GM21529 (cell line): ENCODE results near the gene CCDC170.
A peak's percentile ranks its signal among the peaks of the same experiment; 100 is the strongest.

Source experiments
- ATAC-seq: cut with Tn5 transposase; IDR thresholded peaks from one replicate; pipeline ENCODE4 v1.9.1; 2021; ENCODE audit not compliant: unreplicated experiment

The CCDC170 gene

DNA sequence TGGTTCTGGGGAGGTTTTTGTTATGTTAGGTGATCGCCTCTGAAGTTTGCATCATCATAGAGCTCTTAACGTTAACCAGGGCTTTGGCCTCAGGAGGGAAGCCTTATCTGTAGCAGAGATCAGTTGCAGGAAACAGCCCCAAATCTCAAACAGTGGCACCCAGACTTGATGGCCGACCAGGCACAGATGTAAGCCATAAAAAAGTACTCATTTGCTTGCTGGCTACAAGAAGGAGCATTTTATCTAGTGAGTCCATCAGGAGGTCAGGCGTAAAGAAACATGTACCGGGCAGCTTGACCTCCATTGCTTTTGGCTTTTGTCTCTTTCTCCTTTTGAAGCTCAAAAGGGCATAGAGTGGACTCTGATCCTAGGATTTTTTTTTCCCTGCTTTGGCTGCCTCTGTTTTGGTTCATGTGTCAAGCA lies 122.3 kb downstream of the CCDC170 start:
- no peak for ATAC-seq

DNA sequence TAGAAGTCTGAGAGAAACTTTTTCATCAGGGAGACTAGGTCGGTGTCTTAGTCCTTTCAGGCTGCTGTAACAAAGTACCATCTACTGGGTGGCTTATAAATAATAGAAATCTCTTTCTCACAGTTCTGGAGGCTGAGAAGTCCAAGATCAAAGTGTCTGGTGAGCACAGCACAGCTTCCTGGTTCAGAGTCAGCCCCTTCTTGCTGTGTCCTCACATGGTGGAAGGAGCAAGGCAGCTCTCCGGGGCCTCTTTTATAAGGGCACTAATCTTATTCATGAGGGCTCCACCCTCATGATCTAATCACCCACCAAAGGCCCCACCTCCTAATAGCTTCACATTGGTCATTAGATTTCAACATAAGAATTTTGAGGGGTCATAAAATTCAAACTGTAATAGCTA lies 122.8 kb downstream of the CCDC170 start:
- no peak for ATAC-seq

- no peak for ATAC-seq
These were observed 123.7 kb downstream of the CCDC170 start for GRCh38 chr6:151617539-151617938.

DNA sequence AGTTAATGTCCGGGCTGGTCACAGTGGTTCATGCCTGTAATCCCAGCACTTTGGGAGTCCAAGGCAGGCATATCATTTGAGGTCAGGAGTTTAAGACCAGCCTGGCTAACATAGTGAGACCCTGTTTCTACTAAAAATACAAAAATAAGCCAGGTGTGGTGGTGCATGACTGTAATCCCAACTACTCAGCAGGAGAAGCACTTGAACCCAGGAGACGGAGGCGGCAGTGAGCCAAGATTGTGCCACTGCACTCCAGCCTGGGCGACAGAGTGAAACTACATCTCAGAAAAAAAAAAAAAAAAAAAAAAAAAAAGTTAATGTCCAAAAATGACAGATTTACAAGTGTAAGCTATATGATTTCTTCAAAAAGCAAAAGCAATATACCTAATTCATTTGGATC lies 124.9 kb downstream of the CCDC170 start:
- ATAC-seq, result no peak

GRCh38 chr6:151620179-151620578 lies 126.4 kb downstream of the CCDC170 start:
- ATAC-seq, result no peak

DNA sequence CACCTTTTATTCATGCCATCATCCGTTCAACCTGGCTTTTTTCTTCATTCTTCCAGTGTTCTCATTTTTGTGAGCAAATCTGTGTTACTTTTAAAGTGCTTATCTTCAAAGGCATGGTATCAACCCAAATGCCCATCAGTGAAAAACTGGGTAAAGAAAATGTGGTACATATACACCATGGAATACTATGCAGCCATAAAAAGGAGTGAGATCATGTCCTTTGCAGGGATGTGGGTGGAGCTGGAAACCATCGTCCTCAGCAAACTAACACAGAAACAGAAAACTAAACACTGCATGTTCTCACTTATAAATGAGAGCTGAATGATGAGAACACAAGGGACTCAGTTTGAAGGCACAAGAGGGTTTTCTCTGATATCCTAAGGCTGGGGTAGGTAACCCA lies 130.3 kb downstream of the CCDC170 start:
- no peak for ATAC-seq

DNA sequence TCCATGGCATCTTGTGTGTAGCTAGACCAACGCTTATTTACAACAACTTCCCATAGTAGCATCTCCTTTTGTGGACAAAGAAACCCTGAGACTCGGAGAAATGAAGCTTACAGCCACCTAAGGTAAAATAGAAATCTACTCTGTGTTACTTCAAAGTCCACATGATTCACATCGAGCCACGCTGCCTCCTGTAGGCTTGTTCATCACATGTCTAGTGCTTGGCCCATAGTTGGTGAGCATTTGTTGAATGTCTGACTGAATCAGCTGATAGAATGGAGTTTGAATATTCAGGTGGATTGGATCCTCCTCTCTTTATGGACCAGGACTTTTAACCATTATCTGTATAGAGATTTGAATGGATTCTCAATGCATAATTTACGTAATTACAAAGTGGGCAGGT lies 130.7 kb downstream of the CCDC170 start:
- ATAC-seq, result no peak

DNA sequence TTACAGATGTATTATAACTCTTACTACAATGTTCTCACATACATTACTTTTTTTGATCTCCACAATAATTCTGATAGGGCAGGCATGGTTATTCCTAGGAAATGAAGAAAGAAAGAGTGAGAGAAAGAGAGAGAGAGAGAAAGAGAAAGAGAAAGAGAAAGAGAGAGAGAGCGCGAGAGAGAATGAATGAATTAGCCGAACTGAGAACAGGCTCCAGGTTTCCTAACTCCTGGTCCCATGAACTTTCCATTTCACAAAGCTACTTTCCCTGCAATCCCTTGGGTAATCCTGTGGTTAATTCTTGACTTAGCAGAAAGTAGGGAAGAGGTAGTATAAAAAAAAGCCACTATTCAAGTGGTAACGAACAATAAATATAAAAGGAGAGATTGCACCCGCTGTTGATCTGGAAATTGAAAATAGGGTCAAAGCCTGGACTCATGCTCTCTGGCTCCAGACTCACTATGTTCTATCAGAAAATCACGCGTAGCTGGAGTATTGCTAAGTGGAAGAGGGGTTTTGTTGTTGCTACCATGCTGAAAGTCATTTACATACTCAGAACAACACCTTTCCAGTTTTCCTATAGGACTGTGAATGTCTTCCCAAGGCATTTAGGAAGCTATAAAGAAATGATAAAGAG lies 131.2 kb downstream of the CCDC170 start:
- no peak for ATAC-seq

DNA sequence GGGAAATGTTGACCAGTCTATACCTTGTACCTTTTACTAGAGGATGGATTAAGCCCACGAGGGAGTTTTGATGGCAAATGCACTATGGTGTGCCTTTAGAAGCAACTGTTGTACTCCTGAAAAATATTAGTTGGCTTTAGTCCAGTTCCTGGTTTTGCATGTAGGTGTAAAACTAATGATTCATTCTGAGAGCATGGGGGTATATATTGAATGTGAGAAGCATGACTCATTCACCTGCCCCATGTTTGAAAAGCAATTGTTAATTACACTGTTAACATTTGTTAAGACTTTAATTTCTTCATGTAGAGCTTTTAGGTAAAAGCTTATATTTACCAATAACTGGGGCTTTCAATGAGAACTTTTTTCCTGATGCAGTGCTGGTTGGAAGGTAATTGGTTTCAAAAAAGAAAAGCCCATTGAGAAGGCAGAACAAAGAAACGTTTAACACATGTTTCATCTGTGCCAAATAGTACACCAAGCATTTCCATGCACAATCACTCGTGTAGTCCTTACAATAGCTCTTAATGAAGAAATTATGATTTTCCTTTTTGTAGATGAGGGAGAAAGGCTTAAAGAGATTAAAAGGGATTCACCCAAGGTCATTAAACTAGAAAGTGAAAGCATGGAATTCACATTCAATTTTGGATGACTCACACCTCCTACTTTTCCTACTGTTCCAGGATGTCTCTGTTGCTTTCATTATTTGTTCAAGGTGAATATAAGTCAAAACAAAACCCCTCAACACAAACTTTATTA lies 134.1 kb downstream of the CCDC170 start:
- ATAC-seq, result peak; percentile 67

DNA sequence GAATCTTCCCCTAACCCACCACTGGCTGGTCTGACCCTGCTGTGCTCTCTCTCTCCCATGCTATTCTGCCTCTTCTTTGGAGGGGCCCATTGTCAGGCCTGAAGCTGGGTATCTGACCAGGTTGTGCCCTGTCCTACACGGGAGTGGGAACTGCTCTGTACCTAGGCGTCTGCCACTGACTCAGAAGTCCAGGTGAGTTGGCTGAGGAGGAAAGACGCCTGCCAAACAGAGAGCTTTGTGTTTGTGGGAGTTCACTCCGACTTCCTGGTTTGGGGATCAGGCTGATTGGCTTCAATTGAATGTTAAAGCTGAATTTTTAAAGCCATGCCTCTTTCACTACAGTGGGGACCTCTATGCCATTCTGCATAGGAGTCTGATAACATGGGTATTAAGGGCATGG lies 136.0 kb downstream of the CCDC170 start:
- no peak for ATAC-seq

DNA sequence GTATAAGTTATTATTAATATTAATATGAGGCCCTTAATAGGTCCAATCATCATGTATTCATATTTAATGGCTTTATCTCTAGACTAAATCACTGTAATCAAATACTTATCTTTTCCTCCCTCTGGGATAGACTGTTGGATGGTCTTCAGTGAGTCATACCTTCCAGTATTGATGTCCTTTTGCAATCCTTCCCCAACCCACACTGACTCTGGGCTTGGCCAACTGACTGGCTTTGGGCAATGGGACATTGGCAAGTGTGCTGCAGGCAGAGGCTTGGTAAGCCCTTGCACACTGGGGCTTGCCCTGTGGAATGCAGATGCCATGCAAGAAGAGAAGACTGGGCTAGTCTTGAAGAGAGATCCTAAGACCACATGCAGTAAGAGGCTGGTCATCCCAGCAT lies 136.6 kb downstream of the CCDC170 start:
- no peak for ATAC-seq

- ATAC-seq, result no peak
These were observed 137.3 kb downstream of the CCDC170 start for GRCh38 chr6:151630991-151631655.

- ATAC-seq, result no peak
These were observed 138.7 kb downstream of the CCDC170 start for GRCh38 chr6:151632415-151632987.

- no peak for ATAC-seq
These were observed 139.9 kb downstream of the CCDC170 start for GRCh38 chr6:151633526-151634335.

DNA sequence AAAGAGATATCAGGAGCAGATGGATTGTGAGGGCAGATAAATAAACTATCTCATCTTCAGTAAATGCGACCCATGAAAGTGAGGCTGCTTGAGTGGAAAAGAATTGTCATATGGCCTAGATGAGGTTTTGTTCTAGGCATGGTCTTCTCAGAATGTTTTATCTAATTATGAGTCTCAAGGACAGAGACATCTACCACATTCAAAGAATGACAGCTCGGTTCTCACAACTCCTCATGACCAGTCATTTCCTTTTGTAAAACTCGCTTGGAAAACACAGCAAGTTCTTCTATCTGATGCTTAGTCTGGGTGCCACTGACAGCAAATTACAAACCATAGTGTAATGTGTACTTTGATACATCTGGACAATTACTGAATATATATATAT lies 140.5 kb downstream of the CCDC170 start:
- no peak for ATAC-seq

GRCh38 chr6:151635741-151636140 lies 141.9 kb downstream of the CCDC170 start:
- ATAC-seq, result no peak

- ATAC-seq, result no peak
These were observed 144.0 kb downstream of the CCDC170 start for GRCh38 chr6:151637814-151638213.

GRCh38 chr6:151639750-151640149 lies 145.9 kb downstream of the CCDC170 start:
- no peak for ATAC-seq

DNA sequence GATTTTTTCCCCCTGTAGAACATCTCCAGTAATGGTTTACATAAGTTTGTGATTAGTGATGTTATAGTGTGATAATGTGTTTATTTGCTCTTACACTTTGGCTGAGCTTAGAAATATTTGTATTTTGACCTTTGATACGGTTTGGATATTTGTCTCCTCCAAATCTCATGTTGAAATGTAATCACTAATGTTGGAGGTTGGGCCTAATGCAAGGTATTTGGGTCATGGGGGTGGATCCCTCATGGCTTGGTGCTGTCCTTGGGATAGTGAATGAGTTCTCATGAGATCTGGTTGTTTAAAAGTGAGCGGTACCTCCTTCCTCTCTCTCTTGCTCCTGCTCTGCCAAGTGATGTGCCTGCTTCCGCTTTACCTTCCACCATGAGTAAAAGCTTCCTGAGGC lies 147.2 kb downstream of the CCDC170 start:
- ATAC-seq, result no peak

DNA sequence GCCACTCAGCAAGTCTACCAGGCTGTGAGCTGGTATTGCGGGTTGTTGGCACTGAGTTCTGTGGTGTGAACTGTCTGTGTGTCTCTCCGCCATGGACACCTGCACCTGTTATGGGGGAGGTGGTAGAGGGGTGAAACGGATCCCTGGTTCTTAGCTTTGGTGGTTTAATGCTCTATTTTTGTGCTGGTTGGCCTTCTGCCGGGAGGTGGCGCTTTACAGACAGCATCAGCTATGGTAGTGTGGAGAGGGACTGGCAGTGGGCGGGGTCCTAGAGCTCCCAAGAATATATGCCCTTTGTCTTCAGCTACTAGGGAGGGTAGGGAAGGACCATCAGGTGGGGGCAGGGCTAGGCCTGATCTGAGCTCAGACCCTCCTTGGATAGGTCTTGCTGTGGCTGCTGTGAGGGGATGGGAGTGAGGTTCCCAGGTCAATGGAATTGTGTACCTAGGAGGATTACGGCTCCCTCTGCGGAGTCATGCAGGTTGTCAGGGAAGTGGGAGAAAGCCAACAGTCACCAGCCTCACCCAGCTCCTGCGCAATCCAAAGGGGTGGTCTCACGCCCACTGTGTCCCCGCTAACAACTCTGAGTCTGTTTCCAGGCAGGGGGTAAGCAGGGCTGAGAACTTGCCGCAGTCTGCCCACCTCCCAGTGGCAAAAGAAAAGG lies 154.3 kb downstream of the CCDC170 start:
- no peak for ATAC-seq

GRCh38 chr6:151649835-151650234 lies 156.0 kb downstream of the CCDC170 start:
- no peak for ATAC-seq
